Measurements from ENCODE around the gene TCF7L2.

- TF ChIP-seq CTCF (IDR thresholded peaks at IDR 0.05; ENCODE audit: low read length) (no peak), EZH2 (IDR thresholded peaks at IDR 0.05; ENCODE audit: borderline replicate concordance, low read length) (no peak)
Measured at GRCh38 chr10:112981553-112981952, 31.5 kb downstream of the TCF7L2 start.
